SK-N-SH (cell line): Measurements from ENCODE around the gene NYAP2. TPM values are rescaled to one million over a fixed set of nuclear protein-coding genes. Genes with fewer than 3 reads are reported as not detected.

Source experiments
- CTCF ChIA-PET: fragments of 300-600, 350-600 bp; formaldehyde crosslinking; extraction: SDS; loops from one replicate; lab custom pipeline; 2021; lab: Yijun Ruan, JAX
- POLR2A ChIA-PET: fragments of 350-600 bp; sonication (Branson Sonifier 250); formaldehyde crosslinking; extraction: SDS; loops from one replicate; lab custom pipeline; 2020; ENCODE audit warnings: antibody characterized with exemption, inconsistent platforms; lab: Yijun Ruan, JAX
- DNase-seq: peaks from one replicate; pipeline ENCODE4 v3.0.0; 2012
- H2AFZ ChIP-seq: fragments of 200-600 bp; sonication (generic); 2 replicates; pipeline ENCODE4 v1.8.1; 2016; ENCODE audit warnings: antibody characterized with exemption, mild to moderate bottlenecking, low read depth
- H3F3A ChIP-seq: fragments of 200-600 bp; sonication (generic); replicated peaks from 2 replicates; pipeline ENCODE3; 2016; ENCODE audit warnings: antibody characterized with exemption, mild to moderate bottlenecking; ENCODE audit not compliant: insufficient read depth
- H3K27ac ChIP-seq, 2 experiments: fragments of 200-500 bp in 1 of 2; fragments of 200-600 bp in 1 of 2; sonication (Bioruptor generic) in 1 of 2; sonication (generic), shearing (Covaris generic) in 1 of 2; 2 replicates each; pipeline versions ENCODE4 v1.5.1 to v1.6.1; 2014 to 2016; ENCODE audit warnings: low read depth in 2 of 2, inconsistent platforms in 1 of 2, low read length in 1 of 2, mild to moderate bottlenecking in 1 of 2, mixed read lengths in 1 of 2
- H3K27me3 ChIP-seq: fragments of 200-600 bp; sonication (generic), shearing (Covaris generic); 2 replicates; pipeline ENCODE4 v1.6.1; 2016; ENCODE audit warnings: mixed run types; ENCODE audit not compliant: insufficient read depth
- H3K36me3 ChIP-seq, 2 experiments: fragments of 200-500 bp in 1 of 2; fragments of 200-600 bp in 1 of 2; sonication (Bioruptor generic) in 1 of 2; sonication (generic) in 1 of 2; replicated peaks in 1 of 2; 2 replicates each; pipeline versions ENCODE3 to v1.5.1; 2014 to 2016; ENCODE audit warnings: low read length in 1 of 2, mild to moderate bottlenecking in 1 of 2; ENCODE audit not compliant: insufficient read depth in 2 of 2, control insufficient read depth in 1 of 2
- H3K4me1 ChIP-seq, 2 experiments: fragments of 200-500 bp in 1 of 2; fragments of 200-600 bp in 1 of 2; sonication (Bioruptor generic) in 1 of 2; sonication (generic), shearing (Covaris generic) in 1 of 2; 2 replicates each; pipeline versions ENCODE4 v1.5.1 to v1.6.1; 2014 to 2016; ENCODE audit warnings: low read depth in 1 of 2, low read length in 1 of 2, mixed run types in 1 of 2; ENCODE audit not compliant: insufficient read depth in 2 of 2, control insufficient read depth in 1 of 2
- H3K4me2 ChIP-seq: fragments of 200-600 bp; sonication (generic), shearing (Covaris generic); 2 replicates; pipeline ENCODE4 v1.6.1; 2017; ENCODE audit warnings: mixed run types
- H3K4me3 ChIP-seq, 2 experiments: fragments of 200-500 bp in 1 of 2; fragments of 200-600 bp in 1 of 2; sonication (Bioruptor generic) in 1 of 2; sonication (generic), shearing (Covaris generic) in 1 of 2; 2 replicates each; pipeline versions ENCODE4 v1.5.1 to v1.8.1; 2014 to 2016; ENCODE audit warnings: low read depth in 2 of 2, inconsistent platforms in 1 of 2, low read length in 1 of 2, mild to moderate bottlenecking in 1 of 2, mixed read lengths in 1 of 2, moderate library complexity in 1 of 2
- H3K79me2 ChIP-seq: fragments of 200-600 bp; sonication (generic); 2 replicates; pipeline ENCODE4 v1.8.1; 2017; ENCODE audit warnings: mild to moderate bottlenecking; ENCODE audit not compliant: insufficient read depth
- H3K9ac ChIP-seq: fragments of 200-600 bp; sonication (generic); 2 replicates; pipeline ENCODE4 v1.6.1; 2017; ENCODE audit warnings: mixed run types
- H3K9me2 ChIP-seq: fragments of 200-600 bp; sonication (generic); 2 replicates; pipeline ENCODE4 v1.6.1; 2017; ENCODE audit warnings: mixed run types
- H3K9me3 ChIP-seq: fragments of 200-600 bp; sonication (generic); 2 replicates; pipeline ENCODE4 v1.6.1; 2017; ENCODE audit warnings: mixed run types, mild to moderate bottlenecking, moderate library complexity
- H4K20me1 ChIP-seq: fragments of 200-600 bp; sonication (generic); 2 replicates; pipeline ENCODE4 v1.6.1; 2017; ENCODE audit warnings: mild to moderate bottlenecking, mixed run types; ENCODE audit not compliant: insufficient read depth
- ELF1 ChIP-seq: IDR thresholded peaks from 2 replicates; pipeline ENCODE4 v1.4.0; 2012
- EP300 ChIP-seq, 2 experiments: IDR thresholded peaks; 2 replicates each; pipeline versions ENCODE4 v1.4.0 to v1.6.1; 2012; ENCODE audit warnings: borderline replicate concordance in 1 of 2, low read depth in 1 of 2, low read length in 1 of 2
- EZH2phosphoT487 ChIP-seq: fragments of 200-600 bp; sonication (generic); IDR thresholded peaks from 2 replicates; pipeline ENCODE4 v1.6.1; 2017; ENCODE audit warnings: low read depth, mixed run types, mild to moderate bottlenecking, antibody characterized with exemption, moderate library complexity, borderline replicate concordance
- FOSL2 ChIP-seq: IDR thresholded peaks from 2 replicates; pipeline ENCODE4 v1.4.0; 2012; ENCODE audit warnings: low read depth, mild to moderate bottlenecking, moderate library complexity, borderline replicate concordance
- FOXJ3 ChIP-seq: sonication (generic); formaldehyde crosslinking; IDR thresholded peaks from 2 replicates; pipeline ENCODE4 v1.5.1; 2020; ENCODE audit warnings: mild to moderate bottlenecking, missing genetic modification reagents
- FOXM1 ChIP-seq: IDR thresholded peaks from 2 replicates; pipeline ENCODE4 v1.4.0; 2012; ENCODE audit warnings: low read depth, mild to moderate bottlenecking
- GATA2 ChIP-seq: sonication (generic); formaldehyde crosslinking; IDR thresholded peaks from 2 replicates; pipeline ENCODE4 v1.5.0; 2020; ENCODE audit warnings: mild to moderate bottlenecking, missing genetic modification reagents
- JUND ChIP-seq: IDR thresholded peaks from 2 replicates; pipeline ENCODE4 v1.4.0; 2012
- MEF2A ChIP-seq: IDR thresholded peaks from 2 replicates; pipeline ENCODE4 v1.4.0; 2012; ENCODE audit warnings: low read depth, borderline replicate concordance
- MXI1 ChIP-seq: IDR thresholded peaks from 2 replicates; pipeline ENCODE4 v1.6.1; 2012; ENCODE audit warnings: mild to moderate bottlenecking, low read depth, low read length, improper control_type of control experiment
- NFIC ChIP-seq: IDR thresholded peaks from 2 replicates; pipeline ENCODE4 v1.4.0; 2012; ENCODE audit warnings: borderline replicate concordance
- NRF1 ChIP-seq: IDR thresholded peaks from 2 replicates; pipeline ENCODE4 v1.6.1; 2012; ENCODE audit warnings: low read depth, mild to moderate bottlenecking, low read length
- POLR2AphosphoS5 ChIP-seq: IDR thresholded peaks from 2 replicates; pipeline ENCODE4 v1.6.1; 2012; ENCODE audit warnings: low read depth, low read length
- RCOR1 ChIP-seq: fragments of 150-350 bp; IDR thresholded peaks from 2 replicates; pipeline ENCODE4 v1.6.1; 2017; ENCODE audit warnings: antibody characterized with exemption, low read length
- RFX5 ChIP-seq: IDR thresholded peaks from 2 replicates; pipeline ENCODE4 v1.6.1; 2012; ENCODE audit warnings: mild to moderate bottlenecking, improper control_type of control experiment, low read length
- RXRA ChIP-seq: IDR thresholded peaks from 2 replicates; pipeline ENCODE4 v1.4.0; 2012; ENCODE audit warnings: low read depth, mild to moderate bottlenecking, borderline replicate concordance
- YY1 ChIP-seq: IDR thresholded peaks from 2 replicates; pipeline ENCODE4 v1.4.0; 2012; ENCODE audit warnings: low read depth, mild to moderate bottlenecking
- WGBS: methylation state at CpG from one replicate; pipeline ENCODE4 v1.1.6; 2017; ENCODE audit warnings: low lambda C conversion rate; 5-methylcytosine and 5-hydroxymethylcytosine counted together
- polyA plus RNA-seq, 3 experiments: library from polyadenylated mRNA; depleted of rRNA; stranded (reverse); fragments of >200 nt; gene quantifications; 2 replicates each; pipeline ENCODE4 v1.2.3, GENCODE V29; 2012
- TF ChIP-seq, protein P1 (sequence below): IDR thresholded peaks from 2 replicates; pipeline ENCODE4 v1.4.0; 2012; ENCODE audit warnings: low read depth, borderline replicate concordance
- TF ChIP-seq, protein P2 (sequence below): IDR thresholded peaks from 2 replicates; pipeline ENCODE4 v1.4.0; 2012; ENCODE audit warnings: low read depth, borderline replicate concordance
- TF ChIP-seq, protein P3 (sequence below): IDR thresholded peaks from 2 replicates; pipeline ENCODE4 v1.4.0; 2012; ENCODE audit warnings: low read depth
- TF ChIP-seq, protein P4 (sequence below): fragments of 150-350 bp; IDR thresholded peaks from 2 replicates; pipeline ENCODE4 v1.6.1; 2016; ENCODE audit warnings: mild to moderate bottlenecking, low read depth, low read length

Gene NYAP2
- polyA plus RNA-seq, 1 of the 3 experiments (the other 2 are of a cell fraction), result not detected

DNA sequence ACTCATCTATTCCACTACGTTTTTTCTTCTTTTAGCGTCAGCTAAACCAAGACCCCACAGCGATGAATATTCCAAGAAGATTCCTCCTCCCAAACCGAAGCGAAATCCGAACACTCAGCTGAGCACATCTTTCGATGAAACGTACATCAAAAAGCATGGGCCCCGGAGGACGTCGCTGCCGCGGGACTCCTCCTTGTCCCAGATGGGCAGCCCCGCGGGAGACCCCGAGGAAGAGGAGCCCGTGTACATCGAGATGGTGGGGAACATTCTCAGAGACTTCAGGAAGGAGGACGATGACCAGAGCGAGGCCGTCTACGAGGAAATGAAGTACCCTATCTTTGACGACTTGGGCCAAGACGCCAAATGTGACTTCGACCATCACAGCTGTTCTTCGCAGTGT, 182.4 kb downstream of the NYAP2 start (continued):
- no peak for TF ChIP-seq MXI1

DNA sequence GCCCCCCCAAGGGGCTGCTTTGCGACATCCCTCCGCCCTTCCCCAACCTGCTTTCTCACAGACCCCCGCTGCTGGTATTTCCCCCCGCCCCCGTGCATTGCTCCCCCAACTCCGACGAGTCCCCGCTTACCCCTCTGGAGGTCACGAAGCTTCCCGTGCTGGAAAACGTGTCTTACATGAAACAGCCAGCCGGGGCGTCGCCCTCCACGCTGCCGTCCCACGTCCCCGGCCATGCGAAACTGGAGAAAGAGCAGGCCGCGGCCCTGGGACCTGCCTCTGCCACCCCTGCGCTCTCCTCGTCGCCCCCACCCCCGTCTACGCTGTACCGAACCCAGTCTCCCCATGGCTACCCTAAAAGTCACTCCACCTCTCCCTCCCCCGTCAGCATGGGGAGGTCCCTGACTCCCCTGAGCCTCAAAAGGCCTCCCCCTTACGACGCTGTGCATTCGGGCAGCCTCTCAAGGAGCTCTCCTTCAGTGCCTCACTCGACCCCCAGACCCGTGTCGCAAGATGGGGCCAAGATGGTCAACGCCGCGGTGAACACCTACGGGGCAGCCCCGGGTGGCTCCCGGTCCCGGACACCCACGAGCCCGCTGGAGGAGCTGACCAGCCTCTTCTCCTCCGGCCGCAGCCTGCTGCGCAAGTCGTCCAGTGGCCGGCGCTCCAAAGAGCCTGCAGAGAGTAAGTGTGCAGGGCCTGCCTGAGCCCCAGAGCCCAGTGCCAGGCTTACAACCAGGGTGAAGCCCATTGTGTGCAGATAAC, 183.0 kb downstream of the NYAP2 start:
- Histone ChIP-seq H3K4me2 (no peak overlapping the region), H4K20me1 (no peaks in the 10 kb centered on the region), H3K27ac (no peak overlapping the region), H3F3A (no peaks in the 10 kb centered on the region), H3K27me3 (no peaks in the 10 kb centered on the region), H3K36me3 (no peaks in the 10 kb centered on the region), H3K9me3 (no peaks in the 10 kb centered on the region), H3K4me1 (no peaks in the 10 kb centered on the region; a peak in 1 of 4 replicates), H3K9me2 (no peaks in the 10 kb centered on the region), H3K9ac (no peak overlapping the region), H2AFZ (no peak overlapping the region), H3K79me2 (no peaks in the 10 kb centered on the region), H3K4me3 (no peak overlapping the region)
- ChIA-PET CTCF (interaction anchor here (1.2 kb wide), 1 partner anchor 23 kb away, joined by 3 read pairs; no protein-coding TSS in a partner anchor), POLR2A (no interaction called here)
- no peak for TF ChIP-seq YY1
- no peak for TF ChIP-seq NFIC
- no peak for TF ChIP-seq EZH2phosphoT487
- TF ChIP-seq RXRA, result no peak
- no peak for TF ChIP-seq POLR2AphosphoS5
- TF ChIP-seq RCOR1, result no peak
- TF ChIP-seq, protein P1, sequence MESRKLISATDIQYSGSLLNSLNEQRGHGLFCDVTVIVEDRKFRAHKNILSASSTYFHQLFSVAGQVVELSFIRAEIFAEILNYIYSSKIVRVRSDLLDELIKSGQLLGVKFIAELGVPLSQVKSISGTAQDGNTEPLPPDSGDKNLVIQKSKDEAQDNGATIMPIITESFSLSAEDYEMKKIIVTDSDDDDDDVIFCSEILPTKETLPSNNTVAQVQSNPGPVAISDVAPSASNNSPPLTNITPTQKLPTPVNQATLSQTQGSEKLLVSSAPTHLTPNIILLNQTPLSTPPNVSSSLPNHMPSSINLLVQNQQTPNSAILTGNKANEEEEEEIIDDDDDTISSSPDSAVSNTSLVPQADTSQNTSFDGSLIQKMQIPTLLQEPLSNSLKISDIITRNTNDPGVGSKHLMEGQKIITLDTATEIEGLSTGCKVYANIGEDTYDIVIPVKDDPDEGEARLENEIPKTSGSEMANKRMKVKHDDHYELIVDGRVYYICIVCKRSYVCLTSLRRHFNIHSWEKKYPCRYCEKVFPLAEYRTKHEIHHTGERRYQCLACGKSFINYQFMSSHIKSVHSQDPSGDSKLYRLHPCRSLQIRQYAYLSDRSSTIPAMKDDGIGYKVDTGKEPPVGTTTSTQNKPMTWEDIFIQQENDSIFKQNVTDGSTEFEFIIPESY, result no peak
- TF ChIP-seq NRF1, result no peak
- no peak for TF ChIP-seq MEF2A
- TF ChIP-seq EP300 (IDR thresholded peaks at IDR 0.05; ENCODE audit: borderline replicate concordance in 1 of 2, low read depth in 1 of 2, low read length in 1 of 2), result no peak
- TF ChIP-seq FOSL2, result no peak
- no peak for TF ChIP-seq FOXJ3 (CRISPR knock-in tag)
- TF ChIP-seq, protein P2, sequence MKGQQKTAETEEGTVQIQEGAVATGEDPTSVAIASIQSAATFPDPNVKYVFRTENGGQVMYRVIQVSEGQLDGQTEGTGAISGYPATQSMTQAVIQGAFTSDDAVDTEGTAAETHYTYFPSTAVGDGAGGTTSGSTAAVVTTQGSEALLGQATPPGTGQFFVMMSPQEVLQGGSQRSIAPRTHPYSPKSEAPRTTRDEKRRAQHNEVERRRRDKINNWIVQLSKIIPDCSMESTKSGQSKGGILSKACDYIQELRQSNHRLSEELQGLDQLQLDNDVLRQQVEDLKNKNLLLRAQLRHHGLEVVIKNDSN, result no peak
- no peak for TF ChIP-seq GATA2
- no peak for TF ChIP-seq ELF1
- TF ChIP-seq, protein P3, sequence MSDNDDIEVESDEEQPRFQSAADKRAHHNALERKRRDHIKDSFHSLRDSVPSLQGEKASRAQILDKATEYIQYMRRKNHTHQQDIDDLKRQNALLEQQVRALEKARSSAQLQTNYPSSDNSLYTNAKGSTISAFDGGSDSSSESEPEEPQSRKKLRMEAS, result no peak
- no peak for TF ChIP-seq FOXM1
- no peak for TF ChIP-seq JUND
- TF ChIP-seq, protein P4, sequence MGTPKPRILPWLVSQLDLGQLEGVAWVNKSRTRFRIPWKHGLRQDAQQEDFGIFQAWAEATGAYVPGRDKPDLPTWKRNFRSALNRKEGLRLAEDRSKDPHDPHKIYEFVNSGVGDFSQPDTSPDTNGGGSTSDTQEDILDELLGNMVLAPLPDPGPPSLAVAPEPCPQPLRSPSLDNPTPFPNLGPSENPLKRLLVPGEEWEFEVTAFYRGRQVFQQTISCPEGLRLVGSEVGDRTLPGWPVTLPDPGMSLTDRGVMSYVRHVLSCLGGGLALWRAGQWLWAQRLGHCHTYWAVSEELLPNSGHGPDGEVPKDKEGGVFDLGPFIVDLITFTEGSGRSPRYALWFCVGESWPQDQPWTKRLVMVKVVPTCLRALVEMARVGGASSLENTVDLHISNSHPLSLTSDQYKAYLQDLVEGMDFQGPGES, result no peak
- TF ChIP-seq RFX5, result no peak
- DNase-seq, result peak; percentile 14
- WGBS, result 80% methylated on average over 48 of the region's 49 CpGs
